Measurements from ENCODE around the gene NDUFB7. TPM values are rescaled to one million over a fixed set of nuclear protein-coding genes. Genes with fewer than 3 reads are reported as not detected.
"Not testable (repeated sequence)": the region's sequence is repeated elsewhere in the genome, so short reads cannot be mapped to it uniquely, and the experiment has no call there.

Gene NDUFB7
- total RNA-seq, 1 experiment from 2014 or later = 254 TPM

DNA sequence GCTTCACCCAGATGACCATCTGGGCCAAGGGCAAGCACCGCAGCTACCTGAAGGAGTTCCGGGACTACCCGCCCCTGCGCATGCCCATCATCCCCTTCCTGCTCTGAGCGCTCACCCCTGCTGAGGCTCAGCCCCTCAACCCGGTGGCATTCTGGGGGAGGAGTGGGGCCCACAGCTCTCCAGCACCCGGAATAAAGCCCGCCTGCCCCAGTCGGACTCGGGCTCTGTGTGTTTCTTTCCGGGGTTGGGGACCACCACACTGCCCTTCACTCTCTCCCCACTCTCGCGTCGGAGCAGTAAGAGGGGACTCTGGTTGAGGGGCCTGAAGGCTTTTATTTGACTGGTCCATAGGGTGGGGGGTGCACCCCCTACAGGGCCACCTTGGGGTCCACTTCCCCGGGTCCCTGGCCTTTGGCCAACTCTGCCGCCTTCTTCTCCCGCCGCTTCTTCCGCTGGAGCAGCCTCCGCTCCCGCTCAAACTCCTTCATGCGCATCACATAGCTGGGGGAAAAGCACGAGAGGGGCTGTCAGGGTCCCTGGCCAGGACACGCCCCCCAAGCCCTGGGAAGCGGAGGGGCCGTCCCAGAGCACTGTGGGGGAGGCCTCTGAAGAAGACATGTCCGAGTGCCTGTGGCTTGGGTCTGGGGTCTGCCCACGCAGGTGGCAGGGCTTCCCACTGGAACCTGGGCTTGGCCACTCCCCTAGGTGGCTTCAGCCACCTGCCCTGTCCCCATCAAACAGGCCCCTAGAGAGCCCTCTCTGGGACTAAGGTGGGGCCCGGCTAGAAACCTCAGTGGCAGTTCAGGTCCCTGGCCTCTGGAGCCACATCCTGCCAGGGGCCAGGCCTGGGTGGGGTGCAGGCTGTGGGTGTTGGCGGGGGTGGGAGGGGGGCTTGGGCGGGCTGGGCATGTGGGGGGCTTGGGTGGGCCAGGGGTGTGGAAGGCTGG is 5.8 kb downstream of the NDUFB7 start (continued):
- TF ChIP-seq ZBTB43 (CRISPR knock-in tag; IDR thresholded peaks at IDR 0.05) (no peak), ZNF317 (CRISPR knock-in tag; IDR thresholded peaks at IDR 0.05; ENCODE audit: borderline replicate concordance, low read depth) (no peak)

GRCh38 chr19:14565298-14565679 is 6.6 kb downstream of the NDUFB7 start:
- H3K4me1 Mint-ChIP-seq = peaks cover 26% of the 10 kb centered on the region
- H3K36me3 Mint-ChIP-seq = peaks cover 2% of the 10 kb centered on the region
- no peaks in the 10 kb centered on the region for H3K9me3 Mint-ChIP-seq
- H3K4me3 Mint-ChIP-seq = no peak overlapping the region
- H3K27me3 Mint-ChIP-seq (ENCODE audit: low read depth) = no peaks in the 10 kb centered on the region
- CTCF ChIA-PET = interaction anchor here (1.2 kb wide), 1 partner anchor 121 kb away, joined by 3 read pairs; no protein-coding TSS in a partner anchor
- TF ChIP-seq ZNF232 (CRISPR knock-in tag; IDR thresholded peaks at IDR 0.05) (no peak), CBFB (CRISPR knock-in tag; IDR thresholded peaks at IDR 0.05; ENCODE audit: low read depth) (no peak), ZBTB21 (CRISPR knock-in tag; IDR thresholded peaks at IDR 0.05; ENCODE audit: borderline replicate concordance) (no peak), OVOL2 (CRISPR knock-in tag; IDR thresholded peaks at IDR 0.05; ENCODE audit: borderline replicate concordance) (no peak), MYBL2 (CRISPR knock-in tag; IDR thresholded peaks at IDR 0.05) (no peak), ESRRA (CRISPR knock-in tag; IDR thresholded peaks at IDR 0.05; ENCODE audit: borderline replicate concordance) (no peak), ELF4 (CRISPR knock-in tag; IDR thresholded peaks at IDR 0.05; ENCODE audit: low read depth) (no peak), JAZF1 (CRISPR knock-in tag; IDR thresholded peaks at IDR 0.05) (no peak), ZNF263 (CRISPR knock-in tag; IDR thresholded peaks at IDR 0.05; ENCODE audit: low read depth) (no peak), NFYB (CRISPR knock-in tag; conservative IDR thresholded peaks at IDR 0.05; ENCODE audit: low read depth) (no peak), ZNF317 (CRISPR knock-in tag; IDR thresholded peaks at IDR 0.05; ENCODE audit: borderline replicate concordance, low read depth) (no peak)
- TF ChIP-seq, protein P1, sequence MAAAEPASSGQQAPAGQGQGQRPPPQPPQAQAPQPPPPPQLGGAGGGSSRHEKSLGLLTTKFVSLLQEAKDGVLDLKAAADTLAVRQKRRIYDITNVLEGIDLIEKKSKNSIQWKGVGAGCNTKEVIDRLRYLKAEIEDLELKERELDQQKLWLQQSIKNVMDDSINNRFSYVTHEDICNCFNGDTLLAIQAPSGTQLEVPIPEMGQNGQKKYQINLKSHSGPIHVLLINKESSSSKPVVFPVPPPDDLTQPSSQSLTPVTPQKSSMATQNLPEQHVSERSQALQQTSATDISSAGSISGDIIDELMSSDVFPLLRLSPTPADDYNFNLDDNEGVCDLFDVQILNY (CRISPR knock-in tag; IDR thresholded peaks at IDR 0.05) = no peak
- TF ChIP-seq, protein P2, sequence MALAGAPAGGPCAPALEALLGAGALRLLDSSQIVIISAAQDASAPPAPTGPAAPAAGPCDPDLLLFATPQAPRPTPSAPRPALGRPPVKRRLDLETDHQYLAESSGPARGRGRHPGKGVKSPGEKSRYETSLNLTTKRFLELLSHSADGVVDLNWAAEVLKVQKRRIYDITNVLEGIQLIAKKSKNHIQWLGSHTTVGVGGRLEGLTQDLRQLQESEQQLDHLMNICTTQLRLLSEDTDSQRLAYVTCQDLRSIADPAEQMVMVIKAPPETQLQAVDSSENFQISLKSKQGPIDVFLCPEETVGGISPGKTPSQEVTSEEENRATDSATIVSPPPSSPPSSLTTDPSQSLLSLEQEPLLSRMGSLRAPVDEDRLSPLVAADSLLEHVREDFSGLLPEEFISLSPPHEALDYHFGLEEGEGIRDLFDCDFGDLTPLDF (CRISPR knock-in tag; IDR thresholded peaks at IDR 0.05) = no peak
- TF ChIP-seq, protein P3, sequence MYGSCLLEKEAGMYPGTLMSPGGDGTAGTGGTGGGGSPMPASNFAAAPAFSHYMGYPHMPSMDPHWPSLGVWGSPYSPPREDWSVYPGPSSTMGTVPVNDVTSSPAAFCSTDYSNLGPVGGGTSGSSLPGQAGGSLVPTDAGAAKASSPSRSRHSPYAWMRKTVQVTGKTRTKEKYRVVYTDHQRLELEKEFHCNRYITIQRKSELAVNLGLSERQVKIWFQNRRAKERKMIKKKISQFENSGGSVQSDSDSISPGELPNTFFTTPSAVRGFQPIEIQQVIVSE (CRISPR knock-in tag; IDR thresholded peaks at IDR 0.05; ENCODE audit: borderline replicate concordance) = no peak
- TF ChIP-seq, protein P4, sequence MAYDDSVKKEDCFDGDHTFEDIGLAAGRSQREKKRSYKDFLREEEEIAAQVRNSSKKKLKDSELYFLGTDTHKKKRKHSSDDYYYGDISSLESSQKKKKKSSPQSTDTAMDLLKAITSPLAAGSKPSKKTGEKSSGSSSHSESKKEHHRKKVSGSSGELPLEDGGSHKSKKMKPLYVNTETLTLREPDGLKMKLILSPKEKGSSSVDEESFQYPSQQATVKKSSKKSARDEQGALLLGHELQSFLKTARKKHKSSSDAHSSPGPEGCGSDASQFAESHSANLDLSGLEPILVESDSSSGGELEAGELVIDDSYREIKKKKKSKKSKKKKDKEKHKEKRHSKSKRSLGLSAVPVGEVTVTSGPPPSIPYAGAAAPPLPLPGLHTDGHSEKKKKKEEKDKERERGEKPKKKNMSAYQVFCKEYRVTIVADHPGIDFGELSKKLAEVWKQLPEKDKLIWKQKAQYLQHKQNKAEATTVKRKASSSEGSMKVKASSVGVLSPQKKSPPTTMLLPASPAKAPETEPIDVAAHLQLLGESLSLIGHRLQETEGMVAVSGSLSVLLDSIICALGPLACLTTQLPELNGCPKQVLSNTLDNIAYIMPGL (CRISPR knock-in tag; IDR thresholded peaks at IDR 0.05) = no peak
- no peak for DNase-seq (ENCODE audit: low spot score)
- no peak overlapping the region for H3K27ac Mint-ChIP-seq
- ATAC-seq = no peak
- POLR2A ChIA-PET = no interaction called here

- H3K4me1 Mint-ChIP-seq = peaks cover 27% of the 10 kb centered on the region
- POLR2A ChIA-PET; H3K36me3 Mint-ChIP-seq; H3K9me3 Mint-ChIP-seq; DNase-seq (ENCODE audit: low spot score); ATAC-seq; H3K27me3 Mint-ChIP-seq (ENCODE audit: low read depth); H3K27ac Mint-ChIP-seq; H3K4me3 Mint-ChIP-seq: not testable (repeated sequence)
- CTCF ChIA-PET = interaction anchor here (1.2 kb wide), 1 partner anchor 122 kb away, joined by 3 read pairs; no protein-coding TSS in a partner anchor
These were observed 7.1 kb downstream of the NDUFB7 start for GRCh38 chr19:14564652-14565297.

All from WTC11 (cell line).